HepG2 (cell line): ENCODE results near the gene DCST2. TPM values are rescaled to one million over a fixed set of nuclear protein-coding genes. Genes with fewer than 3 reads are reported as not detected.

Source experiments
- ATAC-seq: fragments of 200-7000 bp; cut with Tn5 transposase; 3 replicates; pipeline ENCODE4 v1.9.1; 2020; ENCODE audit warnings: mild to moderate bottlenecking, moderate library complexity
- BruUV-seq: library from RNA; stranded (reverse); fragments of 400-500 nt; replicated peaks from 2 replicates; lab custom pipeline; 2021; lab: Mats Ljungman, UMichigan
- CTCF ChIA-PET: fragments of 300-600 bp; formaldehyde crosslinking; extraction: SDS; loops from one replicate; lab custom pipeline; 2021; ENCODE audit warnings: low total read pairs, inconsistent platforms, low intra/inter-chr PET ratio; lab: Yijun Ruan, JAX
- POLR2A ChIA-PET: fragments of 350-600 bp; sonication (Branson Sonifier 250); formaldehyde crosslinking; loops from one replicate; lab custom pipeline; 2020; ENCODE audit warnings: antibody characterized with exemption, inconsistent platforms; lab: Yijun Ruan, JAX
- DNase-seq: peaks from one replicate; pipeline ENCODE4 v3.0.0-alpha.2; 2015; ENCODE audit warnings: low spot score
- FAIRE-seq: peaks from 3 replicates; lab custom pipeline; 2011; peaks lifted over from hg19 to GRCh38; lab: Jason Lieb, UNC
- H2AFZ ChIP-seq: one replicate; pipeline ENCODE4 v1.6.1; 2011; ENCODE audit warnings: low read length, inconsistent platforms
- H3K27ac ChIP-seq: fragments of 300-600 bp; 3 replicates; pipeline ENCODE4 v1.8.0; 2011; ENCODE audit warnings: mixed run types, mild to moderate bottlenecking, mixed read lengths, low read length, inconsistent platforms; ENCODE audit not compliant: insufficient read depth; ENCODE audit errors: extremely low read length
- H3K27me3 ChIP-seq, 2 experiments: fragments of 200-600 bp in 1 of 2; 2 replicates in 1 of 2; 3 replicates in 1 of 2; pipeline versions ENCODE4 v1.6.0 to v1.8.0; 2011; ENCODE audit warnings: low read length in 2 of 2, mild to moderate bottlenecking in 2 of 2, moderate library complexity in 2 of 2, inconsistent platforms in 1 of 2; ENCODE audit not compliant: insufficient read depth in 2 of 2, control insufficient read depth in 1 of 2
- H3K36me3 ChIP-seq, 2 experiments: fragments of 200-600 bp in 1 of 2; replicated peaks in 1 of 2; 2 replicates in 1 of 2; 3 replicates in 1 of 2; pipeline versions ENCODE4 v1.5.1 to v1.8.0; 2011; ENCODE audit warnings: low read length in 2 of 2, inconsistent platforms in 1 of 2; ENCODE audit not compliant: insufficient read depth in 2 of 2, control insufficient read depth in 1 of 2
- H3K4me1 ChIP-seq: 2 replicates; pipeline ENCODE4 v1.5.1; 2012; ENCODE audit warnings: low read length, inconsistent platforms; ENCODE audit not compliant: insufficient read depth
- H3K4me2 ChIP-seq: 2 replicates; pipeline ENCODE4 v1.6.0; 2011; ENCODE audit warnings: low read depth, low read length, inconsistent platforms
- H3K4me3 ChIP-seq, 3 experiments: fragments of 200-600 bp in 1 of 3; sonication (generic), shearing (Covaris generic) in 1 of 3; replicated peaks in 1 of 3; 2 replicates each; pipeline ENCODE4 v1.5.1; 2011 to 2016; ENCODE audit warnings: low read length in 3 of 3, inconsistent platforms in 2 of 3, low read depth in 2 of 3, mild to moderate bottlenecking in 2 of 3, control low read depth in 1 of 3, mixed read lengths in 1 of 3; ENCODE audit not compliant: insufficient read depth in 1 of 3
- H3K79me2 ChIP-seq: one replicate; pipeline ENCODE4 v1.6.1; 2011; ENCODE audit warnings: low read length, inconsistent platforms; ENCODE audit not compliant: insufficient read depth
- H3K9ac ChIP-seq: 2 replicates; pipeline ENCODE4 v1.6.0; 2011; ENCODE audit warnings: mild to moderate bottlenecking, low read depth, low read length, inconsistent platforms; ENCODE audit not compliant: insufficient read depth
- H3K9me3 ChIP-seq: 2 replicates; pipeline ENCODE4 v1.5.1; 2012; ENCODE audit warnings: mild to moderate bottlenecking, low read length
- H4K20me1 ChIP-seq: 2 replicates; pipeline ENCODE4 v1.6.0; 2011; ENCODE audit warnings: inconsistent platforms, mild to moderate bottlenecking, low read length, moderate library complexity; ENCODE audit not compliant: insufficient read depth
- BRCA1 ChIP-seq: sonication (generic); formaldehyde crosslinking; IDR thresholded peaks from 2 replicates; pipeline ENCODE4 v1.4.0; 2020; ENCODE audit warnings: missing genetic modification reagents
- CCDC6 ChIP-seq: sonication (generic); formaldehyde crosslinking; IDR thresholded peaks from 2 replicates; pipeline ENCODE4 v1.8.1; 2022; ENCODE audit warnings: mild to moderate bottlenecking, missing genetic modification reagents, moderate library complexity
- FOXJ3 ChIP-seq: sonication (generic); formaldehyde crosslinking; IDR thresholded peaks from 2 replicates; pipeline ENCODE4 v1.4.0; 2020; ENCODE audit warnings: missing genetic modification reagents, mild to moderate bottlenecking, borderline replicate concordance
- HBP1 ChIP-seq: IDR thresholded peaks from 2 replicates; pipeline ENCODE4 v1.6.1; 2016; ENCODE audit warnings: low read depth, control low read depth
- MXI1 ChIP-seq: IDR thresholded peaks from 3 replicates; pipeline ENCODE4 v1.6.1; 2012; ENCODE audit warnings: low read depth, low read length, inconsistent platforms, borderline replicate concordance
- PLSCR1 ChIP-seq: sonication (generic); formaldehyde crosslinking; IDR thresholded peaks from 2 replicates; pipeline ENCODE4 v1.5.0; 2020; ENCODE audit warnings: missing genetic modification reagents, mild to moderate bottlenecking, borderline replicate concordance
- SAP130 ChIP-seq: IDR thresholded peaks from 2 replicates; pipeline ENCODE4 v1.6.1; 2016; ENCODE audit warnings: low read depth
- SMARCC2 ChIP-seq: fragments of 450-650 bp; IDR thresholded peaks from 2 replicates; pipeline ENCODE4 v1.6.1; 2017; ENCODE audit warnings: antibody characterized with exemption, mild to moderate bottlenecking
- SNRNP70 ChIP-seq: fragments of 200-400 bp; formaldehyde crosslinking; IDR thresholded peaks from 2 replicates; pipeline ENCODE4 v1.6.1; 2017; ENCODE audit warnings: mild to moderate bottlenecking, low read depth, low read length, moderate library complexity
- TFE3 ChIP-seq: IDR thresholded peaks from 2 replicates; pipeline ENCODE4 v1.6.1; 2016
- YY1 ChIP-seq: IDR thresholded peaks from 2 replicates; pipeline ENCODE4 v1.6.1; 2011; ENCODE audit warnings: low read length, low read depth, moderate library complexity, mild to moderate bottlenecking; ENCODE audit not compliant: insufficient read depth, insufficient replicate concordance
- ZC3H4 ChIP-seq: sonication (generic); formaldehyde crosslinking; IDR thresholded peaks from 2 replicates; pipeline ENCODE4 v1.4.0; 2020; ENCODE audit warnings: missing genetic modification reagents, borderline replicate concordance
- ZNF232 ChIP-seq: sonication (generic); formaldehyde crosslinking; IDR thresholded peaks from 2 replicates; pipeline ENCODE4 v1.4.0; 2020; ENCODE audit warnings: missing genetic modification reagents, borderline replicate concordance
- ZNF263 ChIP-seq: sonication (generic); formaldehyde crosslinking; IDR thresholded peaks from 2 replicates; pipeline ENCODE4 v1.4.0; 2020; ENCODE audit warnings: missing genetic modification reagents
- ZNF574 ChIP-seq: sonication (generic); formaldehyde crosslinking; IDR thresholded peaks from 2 replicates; pipeline ENCODE4 v1.4.0; 2020; ENCODE audit warnings: missing genetic modification reagents
- ZNF746 ChIP-seq: sonication (generic); formaldehyde crosslinking; IDR thresholded peaks from 2 replicates; pipeline ENCODE4 v1.8.0; 2022; ENCODE audit warnings: mild to moderate bottlenecking, missing genetic modification reagents
- WGBS: methylation state at CpG from one replicate; pipeline ENCODE4 v1.1.6; 2017; ENCODE audit warnings: low lambda C conversion rate; 5-methylcytosine and 5-hydroxymethylcytosine counted together
- in situ Hi-C: cut with HindIII; loops from 2 replicates; pipeline ENCODE4 v1.10.0; 2017; ENCODE audit warnings: low pct_unique_long_range_greater_than_20kb; ENCODE audit not compliant: extremely low pct_ligation_motif_present
- intact Hi-C: fragments of 100-400 bp; cut with micrococcal nuclease; formaldehyde crosslinking; loops from one replicate; pipeline ENCODE4 v1.10.0; 2022; ENCODE audit not compliant: unreplicated experiment
- polyA plus RNA-seq, 8 experiments: library from polyadenylated mRNA; depleted of rRNA in 3 of 8; stranded (reverse) in 7 of 8; unstranded in 1 of 8; fragments of >200 nt; fragmentation: Illumina TruSeq in 4 of 8; extraction: Trizol in 4 of 8; gene quantifications; 2 replicates each; pipeline versions ENCODE4 v1.2.1 to v1.2.3, GENCODE V29; 2011 to 2016; ENCODE audit warnings: low read depth in 4 of 8, missing spikeins in 1 of 8, mixed read lengths in 1 of 8; ENCODE audit not compliant: insufficient read depth in 1 of 8
- total RNA-seq, 5 experiments: library from RNA; depleted of rRNA; stranded (reverse); fragments of >200 nt; fragmentation: Illumina TruSeq; extraction: Trizol; gene quantifications; 2 replicates each; pipeline ENCODE4 v1.2.3, GENCODE V29; 2016; ENCODE audit warnings: low read depth in 1 of 5

Gene DCST2
- total and polyA plus RNA-seq, 2 of the 13 experiments (the other 11 are each of a cell fraction or from before 2014, with no cell fraction given), result 0.74 TPM; not detected in 1

- TSS peak; percentile 73 for BruUV-seq
- Histone ChIP-seq H3K27me3 (no peaks in the 10 kb centered on the region; a peak in 1 of 5 replicates), H4K20me1 (no peaks in the 10 kb centered on the region), H2AFZ (no peak overlapping the region), H3K36me3 (peaks cover 2 to 18% of the 10 kb centered on the region in 2 experiments), H3K79me2 (peaks cover 57% of the 10 kb centered on the region), H3K9me3 (no peaks in the 10 kb centered on the region), H3K27ac (peak overlapping the region; percentile 100), H3K4me2 (peak overlapping the region; percentile 93), H3K4me3 (peak overlapping the region; percentile 67 to 84 (median 72)), H3K4me1 (peaks cover 49% of the 10 kb centered on the region), H3K9ac (peak overlapping the region; percentile 98)
- FAIRE-seq, result no peak
- ChIA-PET POLR2A (interaction anchor here (0.7 to 6.6 kb wide), 9 partner anchors 12 to 76 kb away, joined by 3 to 148 read pairs (median 4); partner anchors contain the start of genes ADAM15, LENEP, PBXIP1 and PYGO2), CTCF (interaction anchor here (1.1 kb wide), 1 partner anchor 42 kb away, joined by 3 read pairs; no protein-coding TSS in a partner anchor)
- DNase-seq, result no peak
- WGBS, result 1% methylated on average over 22 of the region's 24 CpGs
- in situ Hi-C loops (no loop called here), intact Hi-C loops (loop anchor here (2.0 kb wide), 1 partner anchor 87 kb away; the partner anchor contains the start of gene EFNA4)
- ATAC-seq, result no peak
- TF ChIP-seq SNRNP70, result no peak
- peak; percentile 22; the same call in 1 of the 3 replicates for TF ChIP-seq MXI1
- 0 out of 2 replicates have a peak, but pooled peaks have one; percentile 7 for TF ChIP-seq HBP1
- no peak for TF ChIP-seq SMARCC2
- TF ChIP-seq PLSCR1 (CRISPR knock-in tag), result no peak
- peak; percentile 32 for TF ChIP-seq YY1
- 0 out of 2 replicates have a peak, but pooled peaks have one; percentile 11 for TF ChIP-seq SAP130
- TF ChIP-seq ZC3H4, result peak; percentile 47; the same call in 1 of the 2 replicates
- 0 out of 2 replicates have a peak, but pooled peaks have one; percentile 26 for TF ChIP-seq CCDC6
- 0 out of 2 replicates have a peak, but pooled peaks have one; percentile 19 for TF ChIP-seq ZNF746 (CRISPR knock-in tag)
- 0 out of 2 replicates have a peak, but pooled peaks have one; percentile 3 for TF ChIP-seq TFE3 (CRISPR knock-in tag)
- TF ChIP-seq ZNF232 (CRISPR knock-in tag), result 0 out of 2 replicates have a peak, but pooled peaks have one; percentile 6
- TF ChIP-seq BRCA1 (CRISPR knock-in tag), result 0 out of 2 replicates have a peak, but pooled peaks have one; percentile 15
- peak; percentile 35; the same call in 1 of the 2 replicates for TF ChIP-seq ZNF574
- TF ChIP-seq ZNF263 (CRISPR knock-in tag), result no peak
- TF ChIP-seq FOXJ3 (CRISPR knock-in tag), result 0 out of 2 replicates have a peak, but pooled peaks have one; percentile 8
Observed at GRCh38 chr1:154975409-154976059, 58.0 kb downstream of the DCST2 start.
